Stomach (tissue), 4 donors: ENCODE results near the gene SDHB.

Source experiments
- POLR2A ChIP-seq, 4 donors: fragments of 450-650 bp; IDR thresholded peaks; one replicate each; pipeline ENCODE4 v1.6.1; 2016; ENCODE audit warnings: antibody characterized with exemption in 4 of 4, control low read depth in 2 of 4, mild to moderate bottlenecking in 1 of 4, moderate library complexity in 1 of 4
- TF ChIP-seq, protein P1 (sequence below), 7 experiments: fragments of 450-650 bp in 4 of 7; fragments of 200-600 bp in 3 of 7; sonication (generic) in 3 of 7; IDR thresholded peaks; one replicate each; pipeline ENCODE4 v1.5.1; 2016 to 2019; ENCODE audit warnings: antibody characterized with exemption in 7 of 7, control low read depth in 2 of 7, mild to moderate bottlenecking in 1 of 7

DNA sequence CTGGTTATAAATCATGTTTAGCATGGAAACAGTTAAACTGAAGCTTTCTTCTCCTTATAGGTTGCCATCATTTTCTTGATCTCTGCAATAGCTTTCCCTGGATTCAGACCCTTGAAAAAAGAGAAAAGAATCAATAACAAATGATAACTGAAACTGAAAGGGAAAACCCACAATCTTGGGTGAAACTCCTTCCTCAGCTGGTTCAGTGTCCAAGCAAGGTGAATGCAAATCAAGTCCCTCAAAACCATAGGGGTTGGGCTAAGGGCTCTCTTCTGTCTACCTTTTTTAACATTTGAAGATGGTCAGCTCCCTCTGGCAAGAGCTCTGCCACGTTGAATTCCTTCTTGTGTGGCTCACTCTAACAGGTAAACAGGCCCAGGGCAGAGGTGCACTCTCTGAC lies 35.0 kb downstream of the SDHB start:
- no peak for TF ChIP-seq POLR2A (IDR thresholded peaks at IDR 0.05)
- TF ChIP-seq, protein P1, sequence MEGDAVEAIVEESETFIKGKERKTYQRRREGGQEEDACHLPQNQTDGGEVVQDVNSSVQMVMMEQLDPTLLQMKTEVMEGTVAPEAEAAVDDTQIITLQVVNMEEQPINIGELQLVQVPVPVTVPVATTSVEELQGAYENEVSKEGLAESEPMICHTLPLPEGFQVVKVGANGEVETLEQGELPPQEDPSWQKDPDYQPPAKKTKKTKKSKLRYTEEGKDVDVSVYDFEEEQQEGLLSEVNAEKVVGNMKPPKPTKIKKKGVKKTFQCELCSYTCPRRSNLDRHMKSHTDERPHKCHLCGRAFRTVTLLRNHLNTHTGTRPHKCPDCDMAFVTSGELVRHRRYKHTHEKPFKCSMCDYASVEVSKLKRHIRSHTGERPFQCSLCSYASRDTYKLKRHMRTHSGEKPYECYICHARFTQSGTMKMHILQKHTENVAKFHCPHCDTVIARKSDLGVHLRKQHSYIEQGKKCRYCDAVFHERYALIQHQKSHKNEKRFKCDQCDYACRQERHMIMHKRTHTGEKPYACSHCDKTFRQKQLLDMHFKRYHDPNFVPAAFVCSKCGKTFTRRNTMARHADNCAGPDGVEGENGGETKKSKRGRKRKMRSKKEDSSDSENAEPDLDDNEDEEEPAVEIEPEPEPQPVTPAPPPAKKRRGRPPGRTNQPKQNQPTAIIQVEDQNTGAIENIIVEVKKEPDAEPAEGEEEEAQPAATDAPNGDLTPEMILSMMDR (IDR thresholded peaks at IDR 0.05) = no peak
